Fibroblast of skin of scalp (primary cell): ENCODE measurements around the gene MIPOL1.

Source experiments
- DNase-seq: peaks from one replicate; pipeline ENCODE4 v3.0.0-alpha.2; 2013

The MIPOL1 gene

DNA sequence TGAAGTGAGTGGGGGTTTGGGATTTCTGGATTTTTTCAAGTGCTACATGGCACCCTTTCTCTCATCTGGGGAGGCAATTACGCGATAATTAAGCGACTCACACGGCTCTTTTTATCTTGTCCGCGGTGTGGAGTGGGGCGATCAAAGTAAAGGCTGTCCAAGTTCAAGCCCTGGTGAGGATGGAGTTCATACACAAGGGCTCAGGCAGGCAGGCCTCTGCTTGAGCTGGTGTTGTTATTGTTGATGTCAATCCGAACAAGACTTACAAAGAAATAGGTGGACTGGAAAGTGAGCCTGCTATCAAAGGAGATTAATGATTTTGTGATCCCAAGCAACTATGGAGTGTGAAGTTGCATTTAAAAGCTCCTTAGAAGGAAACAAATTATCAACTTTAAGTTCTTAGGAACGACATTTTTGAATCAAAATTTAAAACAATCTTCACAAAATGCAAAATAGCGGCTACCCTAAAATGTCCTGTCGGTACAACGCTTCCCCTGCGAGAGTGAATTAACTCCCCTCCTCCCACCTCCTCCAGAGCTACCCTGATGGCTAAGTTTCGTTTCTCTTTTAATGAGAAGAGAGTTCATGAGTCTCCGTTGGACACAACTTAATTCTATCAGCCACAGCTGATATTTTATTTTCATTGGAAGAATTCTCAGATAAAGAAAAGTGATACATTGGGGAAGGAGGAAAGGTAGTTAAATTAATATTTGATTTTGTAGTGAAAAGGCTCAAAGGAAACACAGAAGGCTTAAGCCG lies 391.4 kb downstream of the MIPOL1 start:
- DNase-seq = no peak

DNA sequence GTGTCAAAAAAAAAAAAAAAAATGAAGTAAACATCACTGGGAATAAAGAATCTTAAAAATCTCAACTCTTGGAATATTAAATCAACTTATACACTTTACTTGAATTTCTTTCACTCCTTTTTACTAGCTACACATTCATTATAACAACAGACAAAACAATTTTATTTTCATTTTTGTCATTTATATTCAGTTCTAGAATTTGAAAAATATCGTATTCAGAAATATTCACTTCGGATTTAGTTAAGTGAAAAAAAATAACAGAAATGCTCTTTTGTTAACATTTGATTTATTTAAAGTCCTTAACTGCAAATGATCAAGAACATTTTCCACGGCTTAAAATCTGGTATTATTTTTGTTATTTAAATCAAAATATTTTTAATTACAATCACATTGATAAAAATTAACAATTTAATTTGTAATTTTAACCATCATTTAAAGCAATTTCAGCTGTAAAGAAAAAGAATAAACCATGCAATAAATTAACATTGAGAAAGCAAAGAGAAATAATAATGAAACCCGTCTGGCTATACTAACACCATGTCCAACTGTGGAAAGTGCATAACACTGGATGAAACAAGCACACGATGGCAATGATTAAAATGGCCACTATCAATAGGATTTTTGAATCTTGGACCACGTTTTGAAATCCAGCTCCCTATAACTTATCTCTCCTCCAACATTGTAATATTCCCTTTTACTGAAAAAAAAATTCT lies 392.1 kb downstream of the MIPOL1 start:
- DNase-seq = no peak

DNA sequence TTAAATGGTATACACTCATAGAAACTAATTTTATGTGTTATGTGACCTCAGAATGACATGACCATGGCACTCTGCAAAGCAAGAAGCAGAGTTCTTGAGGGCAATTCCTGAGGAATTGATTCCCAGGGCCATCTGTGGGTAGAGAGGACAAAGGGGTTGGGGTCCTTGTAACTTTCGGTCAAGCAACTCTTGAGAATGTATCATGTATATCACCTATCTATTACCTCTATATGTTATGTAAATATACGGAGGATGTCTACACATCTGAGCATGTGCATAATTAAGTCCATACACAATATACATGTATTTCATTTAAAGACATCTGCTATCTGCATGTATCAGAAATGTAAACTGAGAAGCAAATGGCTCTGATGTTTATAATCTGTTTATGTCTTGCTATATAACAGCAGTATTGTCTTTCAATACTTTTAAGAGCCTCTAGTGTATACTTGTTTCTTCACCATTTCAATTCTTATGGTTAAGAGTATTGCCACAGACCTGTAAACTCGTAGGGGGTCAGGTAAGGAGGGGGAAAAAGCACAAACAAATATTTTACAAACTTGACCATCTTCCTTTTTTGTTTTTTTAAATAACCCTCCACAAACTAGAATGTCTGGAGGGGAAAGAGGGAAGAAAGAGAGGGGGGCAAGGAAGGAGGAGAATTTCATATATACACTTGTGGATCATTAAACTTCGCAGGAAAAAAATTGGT lies 392.8 kb downstream of the MIPOL1 start:
- no peak for DNase-seq

DNA sequence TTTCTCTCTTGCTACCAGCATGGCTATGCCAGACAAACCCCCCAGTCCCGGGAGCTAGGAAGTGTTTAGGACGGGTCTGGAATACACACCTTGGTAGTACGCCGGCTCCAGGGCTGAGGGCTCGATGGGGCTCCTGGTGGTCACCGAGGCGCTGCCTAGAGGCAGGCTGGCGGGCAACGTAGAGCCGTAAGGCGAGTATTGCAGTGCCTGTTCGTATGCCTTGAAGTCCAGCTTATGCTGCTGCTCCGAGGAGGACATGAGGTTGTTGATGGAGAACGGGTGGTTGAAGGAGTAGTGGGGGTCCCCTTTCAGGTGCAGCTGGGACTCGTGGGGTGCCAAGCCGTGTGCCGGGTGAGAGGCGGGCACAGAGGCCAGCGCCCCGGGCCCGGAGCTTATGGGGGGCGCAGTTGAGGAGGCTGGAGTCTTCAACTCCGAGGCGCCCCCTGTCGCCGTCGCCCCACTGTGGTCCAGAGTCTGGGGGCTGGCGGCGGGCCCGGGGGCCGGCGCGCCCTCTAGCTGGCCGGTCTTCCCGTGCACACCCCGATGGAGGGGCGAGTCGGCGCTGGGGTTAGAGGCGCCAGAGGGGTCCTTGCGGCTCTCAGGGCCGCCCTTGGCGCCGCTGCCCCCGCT lies 393.7 kb downstream of the MIPOL1 start:
- no peak for DNase-seq

DNA sequence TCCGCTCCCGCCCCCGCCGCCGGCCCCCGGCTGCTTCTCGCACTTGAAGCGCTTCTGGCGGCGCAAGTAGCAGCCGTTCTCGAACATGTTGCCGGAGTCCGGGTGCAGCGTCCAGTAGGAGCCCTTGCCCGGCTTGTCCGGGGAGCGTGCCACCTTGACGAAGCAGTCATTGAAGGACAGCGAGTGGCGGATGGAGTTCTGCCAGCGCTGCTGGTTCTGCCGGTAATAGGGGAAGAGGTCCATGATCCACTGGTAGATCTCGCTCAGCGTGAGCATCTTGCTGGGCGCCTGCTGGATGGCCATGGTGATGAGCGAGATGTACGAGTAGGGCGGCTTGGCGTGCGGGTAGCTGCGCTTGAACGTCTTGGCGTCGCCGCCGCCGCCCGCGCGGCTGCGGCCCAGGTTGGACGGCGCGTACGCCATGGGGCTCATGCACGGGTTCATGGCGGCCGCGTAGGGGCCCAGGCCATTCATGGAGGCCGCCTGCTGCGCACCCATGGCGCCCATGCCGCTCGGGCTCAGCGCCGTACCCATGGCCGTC lies 394.3 kb downstream of the MIPOL1 start:
- no peak for DNase-seq

DNA sequence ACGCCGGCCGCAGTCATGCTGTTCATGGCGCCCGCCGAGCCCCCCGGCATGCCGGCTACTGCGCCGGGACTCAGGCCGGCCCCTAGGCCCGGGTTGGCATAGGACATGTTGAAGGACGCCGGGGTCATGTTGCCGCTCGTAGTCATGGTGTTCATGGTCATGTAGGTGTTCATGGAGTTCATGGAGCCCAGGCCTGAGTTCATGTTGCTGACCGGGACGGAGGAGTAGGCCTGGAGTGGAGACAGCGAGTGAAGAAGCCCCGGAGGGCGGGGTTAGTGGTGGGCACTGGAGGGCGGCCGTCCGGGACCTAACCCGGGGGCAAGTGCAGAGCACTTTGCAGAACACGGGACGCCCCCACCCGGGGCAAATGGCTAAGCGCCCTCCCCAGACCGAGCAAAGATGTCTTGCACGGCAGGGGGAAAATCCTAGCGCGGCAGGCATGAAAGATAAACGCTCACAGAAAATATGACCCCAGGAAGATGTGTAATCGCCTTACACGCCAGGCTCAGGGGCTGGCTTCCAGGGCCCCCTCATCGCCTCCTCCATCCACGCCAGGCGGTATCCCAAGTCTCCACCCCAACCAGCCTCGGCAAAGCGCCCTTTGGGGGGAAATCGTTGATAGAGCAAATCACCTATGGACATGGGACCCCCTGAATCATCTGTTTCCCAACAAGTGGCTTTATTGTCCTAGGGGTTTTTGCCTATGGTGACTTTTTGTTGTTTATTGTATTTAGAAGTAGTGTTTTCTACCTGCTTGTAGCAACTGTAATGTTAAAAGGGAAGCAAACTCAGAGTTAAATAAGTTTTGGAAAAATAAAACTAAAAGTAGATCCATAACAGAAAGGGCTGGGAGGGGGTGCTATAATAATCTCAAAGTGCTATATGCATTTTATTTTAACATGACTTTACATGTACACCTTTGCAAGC lies 395.0 kb downstream of the MIPOL1 start:
- no peak for DNase-seq

DNA sequence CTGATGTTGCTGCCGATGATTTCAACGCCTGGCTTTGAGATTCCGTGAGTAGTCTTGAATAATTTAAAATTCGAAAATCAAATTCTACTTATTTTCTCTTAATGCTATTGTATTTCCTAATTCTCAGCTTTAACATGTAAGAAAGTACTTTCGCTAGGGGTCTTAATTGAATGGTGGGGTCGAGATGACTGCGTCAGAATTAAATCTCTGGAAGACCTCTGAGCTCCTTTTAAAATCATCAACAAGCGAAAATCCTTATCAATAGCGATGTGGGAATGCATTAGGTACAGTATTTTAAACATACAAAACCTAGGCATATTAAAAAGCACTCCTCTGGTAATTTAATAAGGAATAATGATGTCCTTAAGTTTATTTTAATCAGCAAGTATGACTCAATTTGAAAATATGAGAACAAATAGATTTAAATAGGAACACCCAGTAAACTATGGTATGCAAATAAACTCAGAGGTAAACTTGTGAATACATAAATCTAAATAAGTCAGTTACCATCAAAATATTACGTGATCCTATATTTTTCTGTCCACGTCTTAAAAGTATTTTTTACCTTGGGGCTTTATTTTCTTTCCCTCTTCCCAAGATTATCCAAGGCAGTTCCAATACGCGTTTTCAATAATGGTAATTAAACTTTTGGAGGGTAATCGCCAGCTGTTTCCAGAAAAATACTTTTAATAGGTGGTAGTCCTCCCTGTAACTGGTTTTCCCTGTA lies 395.9 kb downstream of the MIPOL1 start:
- no peak for DNase-seq

DNA sequence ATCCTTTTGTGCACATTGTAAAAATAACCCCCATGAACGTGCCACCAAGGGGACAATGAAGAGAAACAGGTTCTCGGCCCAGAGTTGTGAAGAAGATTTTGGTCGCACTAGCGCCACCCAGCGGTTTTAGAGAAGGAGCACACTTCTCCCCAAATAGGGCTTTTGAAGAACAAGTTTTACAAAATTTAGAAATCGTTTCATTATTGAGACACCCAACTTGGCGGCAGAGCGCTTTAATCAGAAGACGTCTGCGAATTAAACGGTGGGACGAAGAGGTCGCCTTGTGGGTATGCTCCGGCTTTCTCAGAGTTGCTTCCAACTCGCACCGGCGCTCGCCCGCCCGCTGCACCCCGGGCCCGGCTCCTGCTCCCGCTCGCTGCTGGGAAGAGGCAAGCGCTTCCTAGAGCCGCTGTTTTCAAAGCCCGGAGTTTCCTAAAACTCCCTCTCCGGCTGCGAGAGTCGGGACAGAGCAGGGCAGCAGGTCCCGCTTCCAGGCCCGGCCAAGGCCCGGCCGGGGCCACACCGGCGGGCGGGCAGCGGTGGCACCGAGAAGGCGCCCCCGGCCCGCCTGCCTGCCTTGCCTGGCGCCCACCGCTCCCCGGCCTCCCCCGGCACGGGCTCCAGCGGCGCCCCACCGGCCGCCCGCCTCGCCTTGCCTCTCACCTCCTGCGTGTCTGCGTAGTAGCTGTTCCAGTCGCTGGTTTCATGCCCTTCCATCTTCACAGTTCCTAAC lies 396.7 kb downstream of the MIPOL1 start:
- peak; percentile 82 for DNase-seq

DNA sequence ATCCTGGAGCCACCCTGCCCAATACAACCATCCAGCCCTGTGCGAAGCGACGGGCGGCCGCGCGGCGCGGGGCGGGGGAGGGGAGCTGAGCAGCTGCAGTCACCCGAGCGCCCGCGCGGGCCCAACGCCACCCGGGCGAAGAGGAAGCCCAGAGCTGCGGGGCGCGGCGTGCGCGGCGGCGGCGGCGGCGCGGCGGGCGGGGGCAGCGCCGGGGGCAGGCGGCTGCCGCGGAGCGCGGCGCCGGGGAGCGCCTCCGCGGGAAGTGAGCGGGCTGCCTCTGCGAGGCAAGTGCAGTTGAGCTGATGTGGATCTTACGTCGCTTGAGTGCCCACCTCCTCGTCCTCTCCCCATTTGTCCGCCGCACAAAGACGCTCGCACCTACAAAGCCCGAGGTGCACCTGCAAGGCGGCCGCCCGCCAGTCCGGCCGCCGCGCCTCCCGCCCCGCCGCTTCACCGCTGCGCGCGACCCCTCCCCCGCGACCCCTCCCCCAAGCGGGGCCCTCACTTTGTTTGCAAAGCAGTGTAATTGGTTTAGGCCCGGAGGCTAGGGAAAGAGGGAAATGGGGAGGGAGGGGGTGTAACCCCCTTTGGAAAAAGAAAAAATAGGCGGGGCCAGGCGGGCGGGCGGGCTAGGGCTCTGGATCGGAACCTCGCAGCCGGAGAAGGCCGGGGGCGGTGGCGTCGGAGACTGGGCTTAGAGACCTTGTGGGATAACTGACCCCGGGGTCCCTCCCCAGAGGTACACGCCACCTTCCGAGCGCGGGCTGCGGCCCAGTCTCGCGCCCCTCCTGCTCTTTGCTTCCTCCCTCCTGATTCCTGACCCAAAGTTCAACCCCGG lies 397.5 kb downstream of the MIPOL1 start, which contains the start of the genes FOXA1 and TTC6:
FOXA1 (minus strand) TSS at position 279 of the 838 bp plus-strand sequence; CDS start at position 2, 277 bp downstream.
TTC6 (plus strand) TSS at position 659 of the 838 bp plus-strand sequence. CDS start 26,436 bp downstream, outside the sequence.
- DNase-seq = no peak

DNA sequence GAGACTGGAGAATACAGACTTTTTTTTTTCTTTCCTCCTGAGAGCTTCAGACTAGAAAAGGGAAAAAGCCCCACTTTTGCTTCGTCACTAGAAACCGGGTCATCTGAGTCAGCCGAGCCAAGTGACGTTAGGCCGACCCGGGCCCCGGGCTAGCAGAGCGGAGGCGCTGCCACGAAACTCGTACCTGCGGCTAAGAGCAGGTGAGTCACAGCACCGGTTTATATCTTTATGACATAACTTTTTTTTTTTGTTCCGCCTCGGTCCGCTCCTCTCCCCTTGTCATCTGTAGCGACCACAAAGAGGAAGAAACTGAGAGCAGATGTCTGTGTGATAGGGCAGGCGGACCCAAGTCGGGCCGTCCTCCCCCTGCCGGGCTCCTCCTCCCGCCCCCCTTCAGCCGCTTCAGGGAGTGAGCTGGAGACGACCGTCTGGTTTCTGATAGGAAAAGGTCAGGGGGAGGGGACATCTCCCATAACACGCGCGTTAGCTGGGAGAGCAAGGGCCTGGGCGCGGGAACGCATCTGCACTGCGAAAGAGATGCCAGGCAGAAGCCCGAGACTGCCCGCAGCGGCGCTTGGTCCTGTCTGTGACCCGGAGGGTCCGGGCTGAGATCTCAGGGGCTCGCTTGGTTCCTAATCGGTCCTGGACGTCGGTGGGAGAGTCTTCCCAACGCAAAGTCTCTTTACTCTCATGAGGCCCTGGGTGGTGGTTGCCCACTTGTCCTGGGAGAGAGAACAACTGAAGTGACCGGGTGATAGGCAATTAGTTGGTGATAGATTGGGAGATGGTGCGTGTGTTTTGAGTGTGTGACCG lies 398.3 kb downstream of the MIPOL1 start:
- DNase-seq = no peak

DNA sequence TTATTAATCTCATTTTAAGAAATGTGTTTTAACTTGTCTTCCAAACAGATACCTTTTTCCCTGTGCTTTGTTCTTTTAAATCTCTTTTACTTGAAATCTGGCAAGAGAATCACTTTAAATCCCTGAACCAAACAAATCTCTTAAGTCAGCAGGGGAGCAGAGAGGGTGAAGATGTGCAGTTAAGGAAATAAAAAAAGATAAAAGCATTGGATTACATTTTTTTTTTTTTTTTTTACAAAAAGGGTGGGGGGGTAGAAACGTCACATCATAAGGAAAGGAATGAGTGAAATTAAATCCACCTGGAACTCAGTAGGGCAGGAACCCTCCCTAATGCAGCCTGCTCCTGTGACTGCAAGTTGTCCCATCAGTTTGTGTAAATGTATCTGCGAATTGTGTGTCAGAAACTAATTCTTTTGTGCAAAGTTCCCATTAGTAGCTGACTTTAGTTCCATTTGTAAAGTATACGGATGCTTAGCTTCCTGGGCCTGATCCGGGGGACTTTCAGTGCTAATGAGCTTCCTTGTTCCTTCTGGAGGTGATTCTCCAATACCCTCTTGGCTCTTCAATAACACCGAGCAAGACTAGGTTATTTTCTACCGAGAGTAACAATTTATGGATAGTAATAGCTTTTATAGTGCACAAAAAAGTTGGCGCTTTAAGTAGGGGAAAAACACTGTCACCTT lies 399.2 kb downstream of the MIPOL1 start:
- DNase-seq = no peak

DNA sequence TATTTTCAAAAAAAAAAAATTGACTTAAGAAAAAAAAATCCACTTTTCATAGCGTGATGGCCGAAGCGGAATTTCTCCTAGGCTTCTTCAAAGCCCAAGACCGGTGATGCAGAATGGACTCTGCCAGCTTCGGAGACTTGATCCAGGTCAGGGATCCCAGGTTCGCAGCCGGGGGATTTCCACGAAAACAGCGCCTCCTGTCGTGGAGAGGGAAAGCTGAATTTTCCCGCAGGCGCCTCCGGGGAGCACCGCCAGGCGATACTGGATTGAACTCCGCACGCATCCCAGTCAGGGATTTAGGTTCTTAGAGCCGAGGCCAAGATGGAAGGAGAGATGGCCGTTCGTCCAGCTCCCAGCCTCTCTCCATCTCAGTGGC lies 399.8 kb downstream of the MIPOL1 start:
- peak; percentile 22 for DNase-seq

DNA sequence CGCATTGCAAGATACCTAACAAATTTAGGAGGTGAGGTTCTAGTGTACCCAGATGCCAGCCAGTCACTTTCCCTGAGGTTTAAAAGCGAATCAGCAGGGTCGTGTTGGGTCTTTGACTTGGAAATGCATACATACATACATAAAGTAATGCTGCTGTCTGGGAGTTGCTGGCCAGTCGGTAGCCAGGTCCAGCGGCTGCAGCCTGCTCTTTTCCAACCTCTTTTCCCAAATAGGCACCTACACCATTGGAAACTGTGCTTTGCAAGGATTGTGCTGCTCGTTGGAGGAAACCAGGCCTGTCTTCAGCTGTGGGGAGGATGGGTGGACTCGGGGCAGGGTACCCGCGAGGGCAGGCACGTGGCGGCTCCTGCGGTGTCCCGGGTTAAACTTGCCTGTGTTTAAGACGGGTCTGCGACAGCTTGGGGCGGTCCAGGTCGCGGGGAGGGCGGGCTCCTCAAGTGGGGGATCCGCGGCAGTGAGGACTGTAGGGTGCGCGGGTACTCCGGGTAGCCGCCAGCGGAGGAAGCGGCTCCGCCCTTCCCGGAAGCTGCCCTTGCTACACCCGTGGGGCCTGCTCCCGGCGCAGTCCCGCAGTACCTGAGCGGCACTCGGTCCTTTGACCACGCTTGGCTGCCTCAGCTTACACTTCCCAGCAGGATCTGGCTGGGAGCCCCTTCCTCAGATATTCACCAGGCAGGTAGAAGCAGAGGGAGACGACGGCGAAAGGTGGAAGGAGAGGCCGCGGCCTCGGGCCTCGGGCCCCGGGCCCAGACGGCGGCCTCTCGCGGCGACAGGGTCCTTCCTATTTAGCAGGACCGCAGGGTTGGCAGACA lies 400.4 kb downstream of the MIPOL1 start:
- no peak for DNase-seq

DNA sequence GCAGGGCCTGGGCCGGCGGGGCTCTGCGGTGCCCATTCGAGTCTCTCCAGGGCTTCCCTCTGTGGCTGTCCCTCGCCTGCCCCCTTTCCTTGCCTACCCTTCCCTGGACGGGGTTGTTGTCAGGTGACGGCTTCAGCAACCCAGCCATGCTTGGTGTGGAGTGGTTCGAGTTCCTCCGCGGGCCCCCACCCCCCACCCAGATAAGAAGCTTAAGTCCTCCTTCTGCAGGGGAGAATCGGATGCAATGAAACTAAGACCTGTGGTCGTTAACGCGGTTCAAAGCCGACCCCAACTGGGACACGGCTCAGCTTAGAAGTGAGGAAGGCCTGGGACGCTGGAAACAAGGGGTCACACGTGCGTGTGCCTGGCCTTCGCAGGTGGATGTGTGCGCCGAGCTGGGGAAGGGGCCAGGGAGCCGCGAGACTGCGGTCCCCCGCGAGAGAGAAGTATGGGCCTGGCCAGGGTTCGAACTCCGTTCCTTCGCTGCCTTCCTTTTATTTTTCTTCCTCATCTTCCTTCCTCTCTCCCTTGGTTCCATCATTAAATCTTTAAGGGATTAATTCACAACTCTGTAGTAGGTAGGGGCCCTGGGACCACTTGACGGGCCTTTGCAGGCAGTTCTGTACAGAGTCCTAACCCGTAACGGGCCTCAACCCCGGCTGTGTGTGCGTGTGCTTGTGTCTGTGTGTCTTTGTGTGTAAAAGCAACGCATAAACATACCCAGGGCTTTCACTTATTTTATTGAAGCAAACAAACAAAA lies 401.2 kb downstream of the MIPOL1 start:
- DNase-seq = no peak

DNA sequence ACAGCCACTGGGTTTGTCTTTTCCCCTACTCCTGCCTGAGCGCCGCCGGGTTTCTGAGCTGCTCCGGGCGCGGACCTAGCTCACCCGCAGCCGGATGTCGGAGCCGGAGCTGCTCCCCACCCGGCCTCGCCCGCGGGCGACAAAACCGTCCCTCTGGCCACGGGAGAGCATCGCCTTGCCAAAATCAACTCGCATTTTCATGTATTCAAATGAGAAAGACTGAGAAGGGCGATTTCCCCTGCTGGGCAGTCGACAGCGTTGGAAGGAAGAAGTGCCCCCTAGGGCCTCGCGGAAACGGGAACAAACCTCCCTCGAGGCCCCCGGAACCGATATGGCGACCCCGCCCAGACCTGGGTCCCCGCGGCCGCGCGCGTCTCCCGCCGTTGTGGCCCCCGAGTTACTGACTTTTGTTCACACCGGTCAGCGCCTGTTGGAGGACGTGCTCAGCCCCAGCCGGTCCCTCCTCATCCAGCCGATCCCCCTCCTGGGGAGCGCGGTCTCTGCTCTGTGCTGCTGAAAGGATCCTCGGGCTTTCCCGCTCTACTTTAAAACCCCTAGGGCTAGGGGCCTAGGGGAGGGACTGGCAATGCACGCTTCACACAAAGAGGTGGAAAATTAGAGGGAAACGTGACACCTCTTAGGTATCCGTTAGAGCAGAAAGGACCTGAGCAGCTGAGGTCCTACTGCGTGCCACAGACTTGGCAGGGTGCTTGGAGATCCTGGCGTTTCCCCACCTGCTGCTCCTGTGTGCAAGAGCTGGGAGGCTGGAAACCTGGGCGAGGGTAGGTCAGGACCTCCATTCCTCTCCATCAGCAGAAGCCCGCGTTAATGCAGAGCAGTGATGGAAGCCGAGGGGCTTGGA lies 402.0 kb downstream of the MIPOL1 start:
- no peak for DNase-seq
